ENCODE measurements around the gene TLN1. TPM values are rescaled to one million over a fixed set of nuclear protein-coding genes. Genes with fewer than 3 reads are reported as not detected.

TLN1 gene
- polyA plus RNA-seq, 1 experiment, result 165 TPM

DNA sequence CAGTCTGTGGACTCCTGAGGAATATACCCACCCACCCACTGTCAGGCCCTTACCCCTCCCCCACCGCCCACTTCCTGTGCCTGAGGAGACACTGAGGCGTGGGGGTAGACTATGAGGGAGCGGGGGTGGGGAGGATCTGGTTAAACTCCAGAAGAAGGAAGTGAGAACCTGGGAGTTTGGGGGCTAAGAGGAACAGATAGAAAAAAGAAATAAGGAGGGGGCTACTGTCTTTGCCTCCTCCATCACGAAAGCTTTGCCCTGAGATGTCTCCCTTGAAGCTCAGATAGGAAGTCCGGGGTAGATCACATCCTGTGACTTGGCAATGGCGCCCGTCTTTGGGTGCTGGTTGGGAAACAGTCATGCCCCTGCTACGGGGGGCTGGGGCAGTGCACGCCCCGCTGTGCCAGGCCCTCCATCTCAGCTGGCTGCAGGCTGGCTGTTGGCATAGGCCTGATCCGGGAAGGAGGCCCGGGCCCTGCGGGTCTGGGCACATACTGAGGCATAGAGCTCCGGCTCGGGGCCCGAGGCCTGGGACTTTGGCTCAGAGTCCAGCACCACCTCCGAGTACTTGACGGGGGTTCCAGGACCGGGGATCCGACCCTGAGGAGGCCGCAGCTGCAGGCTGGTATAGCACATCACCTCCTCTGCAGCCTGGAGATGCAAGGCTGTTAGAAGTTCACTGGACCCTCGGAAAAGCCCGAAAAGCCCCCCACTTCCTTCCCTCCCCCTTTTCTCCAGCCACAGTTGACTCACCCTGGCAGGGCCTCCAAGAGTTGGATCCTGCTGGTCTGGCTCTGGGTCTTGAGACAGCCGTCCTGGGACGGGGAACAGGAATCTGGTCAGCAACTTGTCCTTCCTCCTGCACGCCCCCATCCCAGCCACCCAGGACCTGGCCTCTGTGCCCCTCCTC is 82.3 kb downstream of the TLN1 start:
- CTCF ChIA-PET, result interaction anchor here (1.3 kb wide), 1 partner anchor 8 kb away, joined by 3 read pairs; the partner anchor contains the start of genes CCDC107 and RMRP
- H3K9me3 ChIP-seq (ENCODE audit: control insufficient read depth, insufficient read depth, low read length), result no peaks in the 10 kb centered on the region; the same call in 1 of the 2 replicates
- POLR2A ChIA-PET, result no interaction called here
- TF ChIP-seq, protein P1, sequence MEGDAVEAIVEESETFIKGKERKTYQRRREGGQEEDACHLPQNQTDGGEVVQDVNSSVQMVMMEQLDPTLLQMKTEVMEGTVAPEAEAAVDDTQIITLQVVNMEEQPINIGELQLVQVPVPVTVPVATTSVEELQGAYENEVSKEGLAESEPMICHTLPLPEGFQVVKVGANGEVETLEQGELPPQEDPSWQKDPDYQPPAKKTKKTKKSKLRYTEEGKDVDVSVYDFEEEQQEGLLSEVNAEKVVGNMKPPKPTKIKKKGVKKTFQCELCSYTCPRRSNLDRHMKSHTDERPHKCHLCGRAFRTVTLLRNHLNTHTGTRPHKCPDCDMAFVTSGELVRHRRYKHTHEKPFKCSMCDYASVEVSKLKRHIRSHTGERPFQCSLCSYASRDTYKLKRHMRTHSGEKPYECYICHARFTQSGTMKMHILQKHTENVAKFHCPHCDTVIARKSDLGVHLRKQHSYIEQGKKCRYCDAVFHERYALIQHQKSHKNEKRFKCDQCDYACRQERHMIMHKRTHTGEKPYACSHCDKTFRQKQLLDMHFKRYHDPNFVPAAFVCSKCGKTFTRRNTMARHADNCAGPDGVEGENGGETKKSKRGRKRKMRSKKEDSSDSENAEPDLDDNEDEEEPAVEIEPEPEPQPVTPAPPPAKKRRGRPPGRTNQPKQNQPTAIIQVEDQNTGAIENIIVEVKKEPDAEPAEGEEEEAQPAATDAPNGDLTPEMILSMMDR (IDR thresholded peaks at IDR 0.05; ENCODE audit: low read depth, low read length), result no peak
- no peak overlapping the region for H3K27ac ChIP-seq (ENCODE audit: low read depth, low read length)
- no peak overlapping the region for H3K4me3 ChIP-seq (ENCODE audit: low read depth, low read length)
- no peak for DNase-seq (ENCODE audit: low read depth, low spot score)
- H3K27me3 ChIP-seq (ENCODE audit: control insufficient read depth, insufficient read depth, low read length), result no peaks in the 10 kb centered on the region

Small RNA genes lying within 50 kb of the gene (small RNA-seq; reads per million reads assigned to genes)
- gene MIR6853 (ENCODE audit: insufficient read length, low read depth) (1.3 reads per million), gene RMRP (ENCODE audit: insufficient read length, low read depth) (not detected), gene RN7SL22P (ENCODE audit: insufficient read length, low read depth) (not detected)

Other genes with a start within 250 kb of the TLN1 start
- 17.4 and 19.3 TPM in 2 replicates for gene RUSC2, start 242.1 kb downstream of the TLN1 start, polyA plus RNA-seq (2011; rRNA removed)
- 12.8 and 14.5 TPM in 2 replicates for gene TESK1, start 126.9 kb downstream of the TLN1 start, polyA plus RNA-seq (2011; rRNA removed)
- 0.86 and 1.0 TPM in 2 replicates for gene CD72, start 113.8 kb downstream of the TLN1 start, polyA plus RNA-seq (2011; rRNA removed)
- not detected in 2 replicates for gene SIT1, start 81.3 kb downstream of the TLN1 start, polyA plus RNA-seq (2011; rRNA removed)
- gene RMRP, start 74.2 kb downstream of the TLN1 start, polyA plus RNA-seq (2011; rRNA removed), result 173 and 306 TPM in 2 replicates
- gene CCDC107, start 73.9 kb downstream of the TLN1 start, polyA plus RNA-seq (2011; rRNA removed), result 11.8 TPM in 2 replicates
- 1.1 and 1.2 TPM in 2 replicates for gene ARHGEF39, start 67.0 kb downstream of the TLN1 start, polyA plus RNA-seq (2011; rRNA removed)
- gene CA9, start 58.3 kb downstream of the TLN1 start, polyA plus RNA-seq (2011; rRNA removed), result 1.2 and 1.3 TPM in 2 replicates
- gene TPM2, start 42.3 kb downstream of the TLN1 start, polyA plus RNA-seq (2011; rRNA removed), result 1,535 and 1,633 TPM in 2 replicates
- 51.1 and 58.1 TPM in 2 replicates for gene CREB3, start 471 bp upstream of the TLN1 start, polyA plus RNA-seq (2011; rRNA removed)
- gene GBA2, start 17.0 kb upstream of the TLN1 start, polyA plus RNA-seq (2011; rRNA removed), result 32.9 and 34.7 TPM in 2 replicates
- gene RGP1, start 17.1 kb upstream of the TLN1 start, polyA plus RNA-seq (2011; rRNA removed), result 20.2 and 20.7 TPM in 2 replicates
- gene MSMP, start 22.1 kb upstream of the TLN1 start, polyA plus RNA-seq (2011; rRNA removed), result not detected in 2 replicates
- gene NPR2, start 59.4 kb upstream of the TLN1 start, polyA plus RNA-seq (2011; rRNA removed), result 31.9 and 44.6 TPM in 2 replicates
- 0.56 and 0.58 TPM in 2 replicates for gene SPAG8, start 80.1 kb upstream of the TLN1 start, polyA plus RNA-seq (2011; rRNA removed)
- 17.5 and 18.5 TPM in 2 replicates for gene HINT2, start 82.8 kb upstream of the TLN1 start, polyA plus RNA-seq (2011; rRNA removed)
- not detected in 2 replicates for gene FAM221B, start 96.5 kb upstream of the TLN1 start, polyA plus RNA-seq (2011; rRNA removed)
- gene TMEM8B, start 97.0 kb upstream of the TLN1 start, polyA plus RNA-seq (2011; rRNA removed), result 3.3 and 4.7 TPM in 2 replicates
- not detected in 2 replicates for gene OR13J1, start 138.2 kb upstream of the TLN1 start, polyA plus RNA-seq (2011; rRNA removed)
- 2.7 and 3.0 TPM in 2 replicates for gene HRCT1, start 174.0 kb upstream of the TLN1 start, polyA plus RNA-seq (2011; rRNA removed)
- gene SPAAR, start 177.3 kb upstream of the TLN1 start, polyA plus RNA-seq (2011; rRNA removed), result 0.17 and 0.27 TPM in 2 replicates
- gene OR2S2, start 226.0 kb upstream of the TLN1 start, polyA plus RNA-seq (2011; rRNA removed), result 0.46 and 1.1 TPM in 2 replicates

Data from AG04450 (cell line).